Liver (tissue), 9 donors: ENCODE data around the gene RFPL1. TPM values are rescaled to one million over a fixed set of nuclear protein-coding genes. Genes with fewer than 3 reads are reported as not detected.

Experiments used
- DNase-seq: peaks from one replicate; pipeline ENCODE4 v3.0.0-alpha.2; 2017; ENCODE audit warnings: low spot score
- H3K27ac ChIP-seq, 2 donors: one replicate each; pipeline ENCODE4 v1.7.0; 2013; ENCODE audit warnings: inconsistent platforms in 2 of 2, low read length in 2 of 2, control low read depth in 1 of 2, low read depth in 1 of 2, mild to moderate bottlenecking in 1 of 2
- H3K27me3 ChIP-seq, 4 donors: one replicate each; pipeline versions ENCODE4 v1.6.1 to v1.7.0; 2013; ENCODE audit warnings: low read length in 3 of 4, inconsistent platforms in 1 of 4, mild to moderate bottlenecking in 1 of 4, moderate library complexity in 1 of 4; ENCODE audit not compliant: control insufficient read depth in 4 of 4, insufficient read depth in 4 of 4
- H3K36me3 ChIP-seq, 4 donors: one replicate each; pipeline versions ENCODE4 v1.6.1 to v1.7.0; 2013; ENCODE audit warnings: low read length in 3 of 4, mild to moderate bottlenecking in 3 of 4, low read depth in 1 of 4, moderate library complexity in 1 of 4; ENCODE audit not compliant: control insufficient read depth in 4 of 4, insufficient read depth in 3 of 4
- H3K4me1 ChIP-seq, 4 donors: one replicate each; pipeline versions ENCODE4 v1.6.1 to v1.7.0; 2013; ENCODE audit warnings: low read length in 3 of 4, mild to moderate bottlenecking in 3 of 4, moderate library complexity in 1 of 4; ENCODE audit not compliant: control insufficient read depth in 4 of 4, insufficient read depth in 4 of 4
- H3K4me3 ChIP-seq, 3 donors: one replicate each; pipeline versions ENCODE4 v1.6.1 to v1.7.0; 2013; ENCODE audit warnings: low read length in 3 of 3, control low read depth in 1 of 3, low read depth in 1 of 3, mild to moderate bottlenecking in 1 of 3
- H3K9ac ChIP-seq, 2 donors: one replicate each; pipeline ENCODE4 v1.7.0; 2013; ENCODE audit warnings: low read length in 2 of 2, mild to moderate bottlenecking in 2 of 2, moderate library complexity in 2 of 2, control low read depth in 1 of 2, low read depth in 1 of 2
- H3K9me3 ChIP-seq, 4 donors: one replicate each; pipeline versions ENCODE4 v1.6.1 to v1.7.0; 2013; ENCODE audit warnings: low read length in 3 of 4; ENCODE audit not compliant: control insufficient read depth in 4 of 4
- ATF3 ChIP-seq: IDR thresholded peaks from 2 replicates; pipeline ENCODE4 v1.6.1; 2016; ENCODE audit warnings: antibody characterized with exemption
- CTCF ChIP-seq: fragments of 150-350 bp; IDR thresholded peaks from 2 replicates; pipeline ENCODE4 v1.5.1; 2017; ENCODE audit warnings: improper control_type of control experiment, low read depth, low read length; ENCODE audit not compliant: missing input control
- EGR1 ChIP-seq, 2 donors: IDR thresholded peaks; 2 replicates each; pipeline ENCODE4 v1.6.1; 2016 to 2018; ENCODE audit warnings: antibody characterized with exemption in 2 of 2, low read depth in 2 of 2
- FOXA1 ChIP-seq: IDR thresholded peaks from 2 replicates; pipeline ENCODE4 v1.6.1; 2016; ENCODE audit warnings: antibody characterized with exemption
- FOXA2 ChIP-seq: IDR thresholded peaks from 2 replicates; pipeline ENCODE4 v1.6.1; 2016; ENCODE audit warnings: antibody characterized with exemption
- GABPA ChIP-seq, 2 donors: IDR thresholded peaks in 1 of 2; conservative IDR thresholded peaks in 1 of 2; 2 replicates each; pipeline ENCODE4 v1.6.1; 2016; ENCODE audit warnings: antibody characterized with exemption in 2 of 2, mild to moderate bottlenecking in 1 of 2, moderate library complexity in 1 of 2
- HNF4G ChIP-seq: IDR thresholded peaks from 2 replicates; pipeline ENCODE4 v1.6.1; 2016; ENCODE audit warnings: antibody characterized with exemption
- JUND ChIP-seq, 2 donors: IDR thresholded peaks; 2 replicates each; pipeline ENCODE4 v1.6.1; 2016; ENCODE audit warnings: antibody characterized with exemption in 2 of 2
- MAX ChIP-seq: IDR thresholded peaks from 2 replicates; pipeline ENCODE4 v1.6.1; 2016; ENCODE audit warnings: antibody characterized with exemption
- NR2F2 ChIP-seq: IDR thresholded peaks from 2 replicates; pipeline ENCODE4 v1.6.1; 2016; ENCODE audit warnings: antibody characterized with exemption
- RAD21 ChIP-seq, 2 donors: IDR thresholded peaks; 2 replicates each; pipeline ENCODE4 v1.6.1; 2016; ENCODE audit warnings: antibody characterized with exemption in 2 of 2, mild to moderate bottlenecking in 2 of 2
- REST ChIP-seq: IDR thresholded peaks from 2 replicates; pipeline ENCODE4 v1.6.1; 2016; ENCODE audit warnings: antibody characterized with exemption, mild to moderate bottlenecking
- RXRA ChIP-seq, 2 donors: IDR thresholded peaks; 2 replicates each; pipeline ENCODE4 v1.6.1; 2017 to 2018; ENCODE audit warnings: antibody characterized with exemption in 2 of 2, mild to moderate bottlenecking in 1 of 2
- YY1 ChIP-seq: IDR thresholded peaks from 2 replicates; pipeline ENCODE4 v1.6.1; 2016; ENCODE audit warnings: antibody characterized with exemption, mild to moderate bottlenecking
- WGBS: extraction: QIAGEN DNeasy Blood & Tissue Kit; methylation state at CpG from one replicate; pipeline ENCODE4 v1.1.7; 2013; 5-methylcytosine and 5-hydroxymethylcytosine counted together
- polyA plus RNA-seq, 2 donors: library from polyadenylated mRNA; stranded (reverse) in 1 of 2; unstranded in 1 of 2; fragments of 200-250 nt in 1 of 2; fragments of >200 nt in 1 of 2; fragmentation: Nextera tagmentation in 1 of 2; extraction: Ambion mirVana in 1 of 2; gene quantifications; one replicate each; pipeline versions ENCODE4 v1.2.1 to v1.2.3, GENCODE V29; 2013 to 2015
- total RNA-seq, 2 donors: library from RNA; depleted of rRNA; stranded (reverse); fragments of >200 nt; gene quantifications; one replicate each; pipeline ENCODE4 v1.2.3, GENCODE V29; 2014
- donor health status: healthy.
- donor health status: healthy.
- donor health status: healthy.
- donor health status: healthy.
- donor health status: healthy.

Gene RFPL1
- total and polyA plus RNA-seq, 4 donors, result 1.0 TPM; not detected in 2

GRCh38 chr22:29483254-29483653 is 44.9 kb downstream of the RFPL1 start:
- peaks cover 9 to 18% (median 13%) of the 10 kb centered on the region in 4 donors for H3K4me1 ChIP-seq
- 98% methylated on average over 13 of the region's 13 CpGs for WGBS
- no peak overlapping the region for H3K27ac ChIP-seq
- peaks cover 0 to 8% (median 3%) of the 10 kb centered on the region in 4 donors for H3K27me3 ChIP-seq
- DNase-seq, result no peak
- no peak overlapping the region for H3K9ac ChIP-seq
- no peaks in the 10 kb centered on the region for H3K36me3 ChIP-seq
- no peak for TF ChIP-seq YY1
- no peak for TF ChIP-seq NR2F2
- no peak for TF ChIP-seq GABPA (IDR thresholded peaks at IDR 0.05 in 1 of 2, conservative IDR thresholded peaks at IDR 0.05 in 1 of 2)
- TF ChIP-seq REST, result no peak
- TF ChIP-seq RAD21 (IDR thresholded peaks at IDR 0.05), result no peak
- TF ChIP-seq CTCF, result no peak
- no peak for TF ChIP-seq JUND (IDR thresholded peaks at IDR 0.05)
- TF ChIP-seq MAX, result no peak
- no peak for TF ChIP-seq ATF3
- no peak for TF ChIP-seq HNF4G
- no peak for TF ChIP-seq FOXA2
- no peak for TF ChIP-seq FOXA1
- TF ChIP-seq EGR1 (IDR thresholded peaks at IDR 0.05; ENCODE audit: low read depth in 2 of 2), result no peak
- H3K4me3 ChIP-seq, result no peak overlapping the region
- peaks cover 0 to 2% (median 0%) of the 10 kb centered on the region in 4 donors for H3K9me3 ChIP-seq

- 99% methylated on average over 3 of the region's 3 CpGs for WGBS
- no peaks in the 10 kb centered on the region for H3K36me3 ChIP-seq
- no peak overlapping the region for H3K4me3 ChIP-seq
- H3K9ac ChIP-seq, result no peak overlapping the region
- H3K9me3 ChIP-seq, result peaks cover 0 to 2% (median 0%) of the 10 kb centered on the region in 4 donors
- peaks cover 9 to 18% (median 13%) of the 10 kb centered on the region in 4 donors for H3K4me1 ChIP-seq
- H3K27ac ChIP-seq, result no peak overlapping the region
- TF ChIP-seq RXRA (IDR thresholded peaks at IDR 0.05), result no peak
- no peak for TF ChIP-seq HNF4G
- TF ChIP-seq CTCF, result no peak
- TF ChIP-seq MAX, result no peak
- no peak for DNase-seq
- H3K27me3 ChIP-seq, result peaks cover 0 to 3% (median 1%) of the 10 kb centered on the region in 4 donors
These were observed 46.3 kb downstream of the RFPL1 start for GRCh38 chr22:29484642-29485041.
